GM12891 (cell line): Measurements from ENCODE around the gene OR3A2.
"Not testable (repeated sequence)": the region's sequence is repeated elsewhere in the genome, so short reads cannot be mapped to it uniquely, and the experiment has no call there.

ENCODE experiments used
- DNase-seq: peaks from one replicate; pipeline ENCODE4 v3.0.0; 2011; ENCODE audit warnings: low spot score; ENCODE audit not compliant: insufficient read length
- FAIRE-seq: peaks from 2 replicates; lab custom pipeline; 2011; peaks lifted over from hg19 to GRCh38; lab: Jason Lieb, UNC
- PAX5 ChIP-seq: IDR thresholded peaks from 2 replicates; pipeline ENCODE4 v1.6.1; 2011; ENCODE audit warnings: low read length, moderate library complexity, mild to moderate bottlenecking; ENCODE audit not compliant: insufficient read depth, severe bottlenecking
- POLR2A ChIP-seq: IDR thresholded peaks from 2 replicates; pipeline ENCODE4 v1.6.1; 2011; ENCODE audit warnings: low read depth, low read length, control low read depth
- POLR2AphosphoS5 ChIP-seq: IDR thresholded peaks from 2 replicates; pipeline ENCODE4 v1.6.1; 2011; ENCODE audit warnings: low read depth, low read length, control low read depth
- POU2F2 ChIP-seq: IDR thresholded peaks from 2 replicates; pipeline ENCODE4 v1.6.1; 2011; ENCODE audit warnings: low read depth, mild to moderate bottlenecking, control low read depth, low read length, moderate library complexity
- SPI1 ChIP-seq: IDR thresholded peaks from 2 replicates; pipeline ENCODE4 v1.6.1; 2011; ENCODE audit warnings: low read depth, low read length, control low read depth
- TAF1 ChIP-seq: IDR thresholded peaks from 2 replicates; pipeline ENCODE4 v1.6.1; 2011; ENCODE audit warnings: low read depth, low read length, control low read depth

The OR3A2 gene

GRCh38 chr17:3398310-3398709 is 12.2 kb upstream of the OR3A2 start, which contains the start of gene OR1E1:
Gene OR1E1, minus strand, starts transcription at chr17:3398410. Its CDS starts 0 bp downstream, at chr17:3398410.
- FAIRE-seq (no peak), DNase-seq (no peak)

GRCh38 chr17:3397801-3398200 is 11.7 kb upstream of the OR3A2 start:
- FAIRE-seq, result peak; percentile 72
- DNase-seq, result not testable (repeated sequence)

More at GRCh38 chr17:3398310-3398709, 12.2 kb upstream of the OR3A2 start, which contains the start of gene OR1E1:
- TF ChIP-seq POU2F2 (no peak), SPI1 (no peak), POLR2AphosphoS5 (no peak), PAX5 (no peak), POLR2A (no peak), TAF1 (no peak)

GRCh38 chr17:3389791-3390190 is 3.7 kb upstream of the OR3A2 start:
- DNase-seq (no peak), FAIRE-seq (no peak)
- TF ChIP-seq PAX5, result no peak
- TF ChIP-seq POLR2AphosphoS5, result no peak
- TF ChIP-seq POU2F2, result no peak
- TF ChIP-seq SPI1, result no peak
- no peak for TF ChIP-seq TAF1
- TF ChIP-seq POLR2A, result no peak

- TF ChIP-seq POLR2A (no peak), TAF1 (no peak), POLR2AphosphoS5 (no peak), SPI1 (no peak), PAX5 (no peak), POU2F2 (no peak)
- FAIRE-seq, result no peak
- DNase-seq, result no peak
Measured at GRCh38 chr17:3381957-3382356, 4.2 kb downstream of the OR3A2 start.

- FAIRE-seq, result no peak
- TF ChIP-seq PAX5 (no peak), POU2F2 (no peak), POLR2A (no peak), TAF1 (no peak), SPI1 (no peak), POLR2AphosphoS5 (no peak)
- DNase-seq, result no peak
Measured at GRCh38 chr17:3378321-3378720, 7.8 kb downstream of the OR3A2 start.

- FAIRE-seq, DNase-seq: not testable (repeated sequence)
Measured at GRCh38 chr17:3371167-3371566, 14.9 kb downstream of the OR3A2 start.

GRCh38 chr17:3342782-3343181 is 43.3 kb downstream of the OR3A2 start:
- DNase-seq, FAIRE-seq: not testable (repeated sequence)

- no peak for TF ChIP-seq PAX5
- TF ChIP-seq TAF1, result no peak
- no peak for TF ChIP-seq SPI1
- TF ChIP-seq POLR2AphosphoS5, result no peak
- no peak for TF ChIP-seq POLR2A
- TF ChIP-seq POU2F2, result no peak
- DNase-seq (no peak), FAIRE-seq (no peak)
Measured at GRCh38 chr17:3335876-3336275, 50.2 kb downstream of the OR3A2 start.

- no peak for FAIRE-seq
Measured at GRCh38 chr17:3318336-3318735, 67.8 kb downstream of the OR3A2 start.

GRCh38 chr17:3316836-3317235 is 69.3 kb downstream of the OR3A2 start:
- DNase-seq, result no peak
- TF ChIP-seq TAF1 (no peak), POU2F2 (no peak)
- FAIRE-seq, result no peak

More at GRCh38 chr17:3318336-3318735, 67.8 kb downstream of the OR3A2 start:
- DNase-seq, result no peak
- TF ChIP-seq SPI1, result no peak
- TF ChIP-seq PAX5, result no peak
- no peak for TF ChIP-seq POLR2A
- no peak for TF ChIP-seq POU2F2
- no peak for TF ChIP-seq TAF1
- no peak for TF ChIP-seq POLR2AphosphoS5

GRCh38 chr17:3308603-3309002 is 77.5 kb downstream of the OR3A2 start:
- no peak for TF ChIP-seq SPI1
- TF ChIP-seq TAF1, result no peak
- DNase-seq (no peak), FAIRE-seq (no peak)
